Uterus (tissue), 4 donors: ENCODE data around the gene FGF8. TPM values are rescaled to one million over a fixed set of nuclear protein-coding genes. Genes with fewer than 3 reads are reported as not detected.
"Not testable (repeated sequence)": the region's sequence is repeated elsewhere in the genome, so short reads cannot be mapped to it uniquely, and the experiment has no call there.

Experiments used
- DNase-seq, 2 donors: peaks; one replicate each; pipeline ENCODE4 v3.0.0-alpha.2; 2019 to 2020
- H3K27ac ChIP-seq, 2 donors: fragments of 200-600 bp; sonication (generic); 1 replicate in 1 of 2; 2 replicates in 1 of 2; pipeline ENCODE4 v1.5.1; 2016 to 2018
- H3K27me3 ChIP-seq, 2 donors: fragments of 200-600 bp; sonication (generic); one replicate each; pipeline ENCODE4 v1.5.1; 2018 to 2019; ENCODE audit warnings: control low read depth in 1 of 2
- H3K36me3 ChIP-seq, 2 donors: fragments of 200-600 bp; sonication (generic); one replicate each; pipeline ENCODE4 v1.5.1; 2019; ENCODE audit warnings: control low read depth in 1 of 2
- H3K4me1 ChIP-seq, 2 donors: fragments of 200-600 bp; sonication (generic); one replicate each; pipeline ENCODE4 v1.5.1; 2018 to 2019; ENCODE audit warnings: control low read depth in 1 of 2
- H3K4me3 ChIP-seq, 2 donors: fragments of 200-600 bp; sonication (generic); 1 replicate in 1 of 2; 2 replicates in 1 of 2; pipeline ENCODE4 v1.5.1; 2018 to 2019; ENCODE audit warnings: mild to moderate bottlenecking in 1 of 2
- H3K9me3 ChIP-seq, 2 donors: fragments of 200-600 bp; sonication (generic); one replicate each; pipeline ENCODE4 v1.5.1; 2019; ENCODE audit warnings: control low read depth in 1 of 2
- CTCF ChIP-seq, 4 experiments: fragments of 200-600 bp in 2 of 4; fragments of 450-650 bp in 2 of 4; sonication (generic) in 2 of 4; IDR thresholded peaks; one replicate each; pipeline ENCODE4 v1.5.1; 2016 to 2019; ENCODE audit warnings: antibody characterized with exemption in 4 of 4, mild to moderate bottlenecking in 2 of 4, moderate library complexity in 1 of 4
- POLR2A ChIP-seq, 2 donors: fragments of 450-650 bp; IDR thresholded peaks; one replicate each; pipeline ENCODE4 v1.6.1; 2016; ENCODE audit warnings: antibody characterized with exemption in 2 of 2, mild to moderate bottlenecking in 1 of 2, moderate library complexity in 1 of 2
- intact Hi-C: fragments of 100-400 bp; cut with DNase I; formaldehyde crosslinking; loops from one replicate; pipeline ENCODE4 v1.15.1; 2023; ENCODE audit warnings: low total_unique reads
- total RNA-seq, 4 donors: library from RNA; depleted of rRNA in 3 of 4; stranded (reverse); fragments of >200 nt in 3 of 4; gene quantifications; one replicate each; pipeline versions ENCODE4 v1.1.0 to v1.2.4, GENCODE V29; 2014 to 2023
- donor health status: DM: yes; HTN: yes; CAD: no.

FGF8 gene
- total RNA-seq, 4 donors from 2014 or later: not detected

DNA sequence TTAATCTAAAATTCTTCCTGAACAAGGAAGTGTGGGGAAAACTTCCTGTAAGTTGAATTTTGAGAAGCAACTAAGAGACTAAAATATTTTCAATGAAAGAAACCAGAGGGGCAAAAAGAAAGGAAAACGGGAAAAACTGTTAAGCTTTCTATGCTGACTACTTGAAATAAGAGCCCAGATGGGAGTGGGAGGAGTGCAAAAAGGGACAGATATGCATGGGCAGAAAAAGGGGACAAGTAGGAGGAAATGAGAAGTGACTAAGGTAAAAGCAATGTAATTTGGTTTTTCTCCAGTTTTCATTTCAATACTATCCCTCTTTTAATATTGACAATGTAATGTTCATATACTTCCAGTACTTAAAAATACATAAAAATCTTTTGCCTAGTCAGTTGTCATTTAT lies 31.2 kb upstream of the FGF8 start:
- TF ChIP-seq POLR2A (IDR thresholded peaks at IDR 0.05) (no peak), CTCF (IDR thresholded peaks at IDR 0.05) (no peak)
- Histone ChIP-seq H3K4me1 (no peaks in the 10 kb centered on the region), H3K4me3 (no peak overlapping the region), H3K27me3 (no peaks in the 10 kb centered on the region), H3K27ac (no peak overlapping the region), H3K9me3 (no peaks in the 10 kb centered on the region), H3K36me3 (no peaks in the 10 kb centered on the region)
- DNase-seq: no peak
- intact Hi-C loops: no loop called here

- DNase-seq: no peak
- Histone ChIP-seq H3K27me3 (no peaks in the 10 kb centered on the region), H3K4me1 (no peaks in the 10 kb centered on the region), H3K36me3 (no peaks in the 10 kb centered on the region), H3K27ac (no peak overlapping the region), H3K4me3 (no peak overlapping the region), H3K9me3 (no peaks in the 10 kb centered on the region)
- TF ChIP-seq CTCF (IDR thresholded peaks at IDR 0.05) (no peak), POLR2A (IDR thresholded peaks at IDR 0.05) (no peak)
- intact Hi-C loops: no loop called here
Measured at GRCh38 chr10:101803511-101803910, 27.6 kb upstream of the FGF8 start.

DNA sequence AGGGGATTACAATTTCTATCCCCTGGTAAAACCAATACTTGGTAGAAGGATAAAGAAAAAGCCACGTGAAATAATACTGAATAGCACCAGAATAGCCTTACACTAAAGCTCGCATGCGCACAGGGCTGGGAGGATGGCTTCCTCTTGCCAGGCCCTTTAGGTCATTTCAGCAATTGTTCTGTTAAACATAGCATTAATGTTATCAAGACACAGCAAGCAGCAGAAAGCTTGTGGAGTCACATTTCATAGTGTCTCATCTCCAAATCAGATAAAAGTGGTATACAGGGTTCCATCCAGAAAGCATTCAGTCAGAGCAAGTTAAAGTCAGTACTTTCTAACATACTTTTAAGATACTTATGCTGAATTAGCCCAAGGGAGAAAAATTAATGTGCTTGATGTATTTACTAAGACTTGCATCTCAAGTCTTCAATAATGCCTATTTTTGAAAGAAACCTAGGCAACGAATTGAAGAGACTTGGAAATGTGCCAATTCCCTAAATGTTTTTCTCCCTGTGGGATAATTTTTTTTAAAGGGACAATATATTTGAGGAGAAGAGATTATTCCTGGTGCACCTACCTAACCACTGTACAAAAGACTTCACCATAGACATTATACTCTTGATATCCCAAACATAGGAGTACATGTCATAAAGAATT lies 21.6 kb upstream of the FGF8 start:
- no peak overlapping the region for H3K27ac ChIP-seq
- intact Hi-C loops: no loop called here
- H3K9me3 ChIP-seq: no peaks in the 10 kb centered on the region
- TF ChIP-seq POLR2A (IDR thresholded peaks at IDR 0.05) (no peak), CTCF (IDR thresholded peaks at IDR 0.05) (no peak)
- no peak overlapping the region for H3K4me3 ChIP-seq
- H3K4me1 ChIP-seq: peaks cover 0 to 7% of the 10 kb centered on the region in 2 donors
- no peaks in the 10 kb centered on the region for H3K36me3 ChIP-seq
- no peaks in the 10 kb centered on the region for H3K27me3 ChIP-seq
- DNase-seq: no peak

GRCh38 chr10:101793526-101793925 lies 17.6 kb upstream of the FGF8 start:
- intact Hi-C loops: no loop called here
- DNase-seq: no peak
- Histone ChIP-seq H3K27me3 (no peaks in the 10 kb centered on the region), H3K4me1 (peaks cover 0 to 7% of the 10 kb centered on the region in 2 donors), H3K36me3 (no peaks in the 10 kb centered on the region), H3K27ac (no peak overlapping the region), H3K9me3 (no peaks in the 10 kb centered on the region), H3K4me3 (no peak overlapping the region)
- TF ChIP-seq CTCF (IDR thresholded peaks at IDR 0.05) (no peak), POLR2A (IDR thresholded peaks at IDR 0.05) (no peak)

- Histone ChIP-seq H3K27me3 (no peaks in the 10 kb centered on the region), H3K4me1 (no peaks in the 10 kb centered on the region), H3K36me3 (no peaks in the 10 kb centered on the region), H3K27ac (no peak overlapping the region), H3K4me3 (no peak overlapping the region), H3K9me3 (no peaks in the 10 kb centered on the region)
- no peak for DNase-seq
- intact Hi-C loops: no loop called here
- TF ChIP-seq CTCF (IDR thresholded peaks at IDR 0.05) (no peak), POLR2A (IDR thresholded peaks at IDR 0.05) (no peak)
Measured at GRCh38 chr10:101789686-101790085, 13.8 kb upstream of the FGF8 start.

- intact Hi-C loops, H3K36me3 ChIP-seq: not testable (repeated sequence)
Measured at GRCh38 chr10:101789231-101789630, 13.3 kb upstream of the FGF8 start.

More at GRCh38 chr10:101789231-101789630, 13.3 kb upstream of the FGF8 start:
- H3K27ac ChIP-seq, H3K27me3 ChIP-seq, H3K4me3 ChIP-seq, H3K9me3 ChIP-seq, H3K4me1 ChIP-seq, DNase-seq: not testable (repeated sequence)
